MCF 10A (cell line): ENCODE results near the gene COL6A2. TPM values are rescaled to one million over a fixed set of nuclear protein-coding genes. Genes with fewer than 3 reads are reported as not detected.

Experiments
- BruUV-seq: library from RNA; stranded (reverse); fragments of 400-500 nt; replicated peaks from 2 replicates; lab custom pipeline; 2021; lab: Mats Ljungman, UMichigan
- CTCF ChIA-PET: fragments of 300-600 bp; sonication (Branson Sonifier 250); formaldehyde crosslinking; extraction: SDS; loops from one replicate; lab custom pipeline; 2021; ENCODE audit warnings: antibody characterized with exemption, inconsistent platforms; lab: Yijun Ruan, JAX
- POLR2A ChIA-PET: fragments of 300-600, 350-650 bp; sonication (Branson Sonifier 250); formaldehyde crosslinking; extraction: SDS; loops from one replicate; lab custom pipeline; 2020; ENCODE audit warnings: antibody characterized with exemption, inconsistent platforms; lab: Yijun Ruan, JAX
- DNase-seq: peaks from one replicate; pipeline ENCODE4 v3.0.0-alpha.2; 2018; ENCODE audit not compliant: unreplicated experiment
- H3K27ac Mint-ChIP-seq: one replicate; pipeline ENCODE4 v1.8.0; 2022; ENCODE audit warnings: mild to moderate bottlenecking, low read depth, mixed read lengths; ENCODE audit not compliant: unreplicated experiment
- H3K27me3 Mint-ChIP-seq: one replicate; pipeline ENCODE4 v1.8.0; 2022; ENCODE audit warnings: mixed read lengths; ENCODE audit not compliant: insufficient read depth, unreplicated experiment
- H3K36me3 Mint-ChIP-seq: one replicate; pipeline ENCODE4 v1.8.0; 2022; ENCODE audit warnings: mild to moderate bottlenecking, moderate library complexity, mixed read lengths; ENCODE audit not compliant: insufficient read depth, unreplicated experiment
- H3K4me1 Mint-ChIP-seq: one replicate; pipeline ENCODE4 v1.8.0; 2022; ENCODE audit warnings: mixed read lengths; ENCODE audit not compliant: insufficient read depth, unreplicated experiment
- H3K4me3 Mint-ChIP-seq: one replicate; pipeline ENCODE4 v1.8.0; 2022; ENCODE audit warnings: mild to moderate bottlenecking, moderate library complexity, mixed read lengths; ENCODE audit not compliant: unreplicated experiment
- H3K9me3 Mint-ChIP-seq: one replicate; pipeline ENCODE4 v1.8.0; 2022; ENCODE audit warnings: mixed read lengths; ENCODE audit not compliant: unreplicated experiment
- intact Hi-C: fragments of 100-400 bp; cut with micrococcal nuclease; formaldehyde crosslinking; loops from 2 replicates; pipeline ENCODE4 v1.14.1; 2022
- total RNA-seq: library from RNA; stranded (reverse); gene quantifications from 2 replicates; pipeline ENCODE4 v1.2.3, GENCODE V29; 2022
- TF ChIP-seq, protein P1 (sequence below): fragments of 200-600 bp; IDR thresholded peaks from one replicate; pipeline ENCODE4 v1.8.0; 2022; ENCODE audit warnings: antibody characterized with exemption, mild to moderate bottlenecking; ENCODE audit not compliant: unreplicated experiment

The COL6A2 gene
- total RNA-seq, 1 experiment from 2014 or later: 0.61 TPM

DNA sequence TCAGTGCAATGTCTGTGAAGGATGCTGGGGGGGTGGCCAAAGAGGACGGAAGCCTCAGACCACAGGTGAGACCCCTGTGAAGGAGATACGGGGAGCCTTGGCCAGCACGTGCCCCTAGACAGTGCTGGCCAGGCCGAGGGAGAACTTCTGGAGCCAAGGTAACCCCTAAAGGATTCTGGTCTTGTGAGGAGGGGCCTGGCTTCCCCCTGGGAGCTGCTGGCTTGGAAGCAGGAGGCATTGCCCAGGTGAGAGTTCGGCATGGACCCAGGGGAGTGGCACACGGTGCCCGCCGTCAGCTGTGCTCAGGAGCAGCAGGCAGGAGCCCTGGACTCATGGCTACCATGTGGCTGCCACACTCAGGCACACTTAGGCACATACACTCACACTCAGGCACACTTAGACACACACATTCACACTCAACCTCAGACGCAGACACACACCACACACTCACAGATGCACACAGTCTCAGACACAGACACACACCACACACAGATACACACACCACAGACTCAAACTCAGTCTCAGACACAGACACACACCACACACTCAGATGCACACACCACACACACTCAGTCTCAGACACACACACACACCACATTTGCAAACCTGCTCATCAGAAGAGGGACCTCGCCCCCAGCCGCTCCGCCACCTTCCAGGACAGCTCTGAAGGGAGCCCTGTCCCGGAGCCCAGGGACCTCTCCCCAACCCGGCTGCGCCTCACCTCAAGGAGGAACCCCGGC is 1.1 kb upstream of the COL6A2 start:
- DNase-seq: no peak
- no peak overlapping the region for H3K27ac Mint-ChIP-seq
- H3K36me3 Mint-ChIP-seq: no peaks in the 10 kb centered on the region
- no peaks in the 10 kb centered on the region for H3K9me3 Mint-ChIP-seq
- intact Hi-C loops: no loop called here
- POLR2A ChIA-PET: no interaction called here
- no TSS peak for BruUV-seq
- H3K27me3 Mint-ChIP-seq: peaks cover 31% of the 10 kb centered on the region
- CTCF ChIA-PET: no interaction called here
- TF ChIP-seq, protein P1, sequence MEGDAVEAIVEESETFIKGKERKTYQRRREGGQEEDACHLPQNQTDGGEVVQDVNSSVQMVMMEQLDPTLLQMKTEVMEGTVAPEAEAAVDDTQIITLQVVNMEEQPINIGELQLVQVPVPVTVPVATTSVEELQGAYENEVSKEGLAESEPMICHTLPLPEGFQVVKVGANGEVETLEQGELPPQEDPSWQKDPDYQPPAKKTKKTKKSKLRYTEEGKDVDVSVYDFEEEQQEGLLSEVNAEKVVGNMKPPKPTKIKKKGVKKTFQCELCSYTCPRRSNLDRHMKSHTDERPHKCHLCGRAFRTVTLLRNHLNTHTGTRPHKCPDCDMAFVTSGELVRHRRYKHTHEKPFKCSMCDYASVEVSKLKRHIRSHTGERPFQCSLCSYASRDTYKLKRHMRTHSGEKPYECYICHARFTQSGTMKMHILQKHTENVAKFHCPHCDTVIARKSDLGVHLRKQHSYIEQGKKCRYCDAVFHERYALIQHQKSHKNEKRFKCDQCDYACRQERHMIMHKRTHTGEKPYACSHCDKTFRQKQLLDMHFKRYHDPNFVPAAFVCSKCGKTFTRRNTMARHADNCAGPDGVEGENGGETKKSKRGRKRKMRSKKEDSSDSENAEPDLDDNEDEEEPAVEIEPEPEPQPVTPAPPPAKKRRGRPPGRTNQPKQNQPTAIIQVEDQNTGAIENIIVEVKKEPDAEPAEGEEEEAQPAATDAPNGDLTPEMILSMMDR: no peak
- H3K4me1 Mint-ChIP-seq: no peaks in the 10 kb centered on the region
- no peak overlapping the region for H3K4me3 Mint-ChIP-seq

- ChIA-PET CTCF (no interaction called here), POLR2A (no interaction called here)
- Mint-ChIP-seq H3K36me3 (peaks cover 5% of the 10 kb centered on the region), H3K27me3 (peaks cover 49% of the 10 kb centered on the region), H3K9me3 (peaks cover 15% of the 10 kb centered on the region), H3K4me3 (no peak overlapping the region), H3K27ac (no peak overlapping the region), H3K4me1 (no peaks in the 10 kb centered on the region)
- BruUV-seq: no TSS peak
- TF ChIP-seq, protein P1: no peak
- intact Hi-C loops: no loop called here
- no peak for DNase-seq
These were observed 610 bp downstream of the COL6A2 start for GRCh38 chr21:46098303-46099141.

GRCh38 chr21:46099476-46099875 is 1.6 kb downstream of the COL6A2 start:
- no peaks in the 10 kb centered on the region for H3K4me1 Mint-ChIP-seq
- H3K36me3 Mint-ChIP-seq: peaks cover 5% of the 10 kb centered on the region
- DNase-seq: no peak
- H3K27me3 Mint-ChIP-seq: peaks cover 58% of the 10 kb centered on the region
- TF ChIP-seq, protein P1: no peak
- POLR2A ChIA-PET: interaction anchor here (0.7 kb wide), 1 partner anchor 179 kb away, joined by 3 read pairs; no protein-coding TSS in a partner anchor
- intact Hi-C loops: no loop called here
- BruUV-seq: no TSS peak
- H3K27ac Mint-ChIP-seq: no peak overlapping the region
- CTCF ChIA-PET: no interaction called here
- no peak overlapping the region for H3K4me3 Mint-ChIP-seq
- peaks cover 18% of the 10 kb centered on the region for H3K9me3 Mint-ChIP-seq

- CTCF ChIA-PET: no interaction called here
- peaks cover 18% of the 10 kb centered on the region for H3K9me3 Mint-ChIP-seq
- POLR2A ChIA-PET: no interaction called here
- intact Hi-C loops: no loop called here
- no TSS peak for BruUV-seq
- peaks cover 5% of the 10 kb centered on the region for H3K36me3 Mint-ChIP-seq
- peaks cover 62% of the 10 kb centered on the region for H3K27me3 Mint-ChIP-seq
- no peak overlapping the region for H3K27ac Mint-ChIP-seq
- no peaks in the 10 kb centered on the region for H3K4me1 Mint-ChIP-seq
- TF ChIP-seq, protein P1: no peak
- no peak overlapping the region for H3K4me3 Mint-ChIP-seq
- no peak for DNase-seq
These were observed 2.1 kb downstream of the COL6A2 start for GRCh38 chr21:46100020-46100419.
